GM12874 (cell line): ENCODE measurements around the gene DDX41.

Experiments
- CTCF ChIP-seq: IDR thresholded peaks from 2 replicates; pipeline ENCODE4 v1.5.1; 2011; ENCODE audit warnings: low read depth, mild to moderate bottlenecking, control low read depth, low read length, moderate library complexity; ENCODE audit not compliant: insufficient read depth

Gene DDX41

DNA sequence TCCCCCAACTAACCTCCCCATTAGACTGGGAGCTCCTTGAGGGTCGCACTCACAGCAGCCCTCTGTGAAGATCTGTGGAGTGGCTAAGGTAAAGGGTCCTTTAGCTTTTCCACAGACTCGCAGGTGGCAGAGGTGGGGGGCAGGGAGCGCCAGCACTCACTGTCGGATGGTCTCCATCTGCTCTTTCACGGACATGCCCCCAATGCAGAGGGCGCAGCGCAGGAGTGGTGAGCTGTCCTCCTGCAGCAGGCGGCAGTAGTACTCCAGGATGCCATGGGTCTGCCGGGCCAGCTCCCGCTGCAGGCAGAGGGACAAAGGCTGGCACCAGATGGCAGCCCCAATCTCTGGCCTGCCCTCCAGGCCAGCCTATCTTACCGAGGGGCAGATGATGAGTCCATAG, 2.2 kb downstream of the DDX41 start:
- TF ChIP-seq CTCF = no peak

DNA sequence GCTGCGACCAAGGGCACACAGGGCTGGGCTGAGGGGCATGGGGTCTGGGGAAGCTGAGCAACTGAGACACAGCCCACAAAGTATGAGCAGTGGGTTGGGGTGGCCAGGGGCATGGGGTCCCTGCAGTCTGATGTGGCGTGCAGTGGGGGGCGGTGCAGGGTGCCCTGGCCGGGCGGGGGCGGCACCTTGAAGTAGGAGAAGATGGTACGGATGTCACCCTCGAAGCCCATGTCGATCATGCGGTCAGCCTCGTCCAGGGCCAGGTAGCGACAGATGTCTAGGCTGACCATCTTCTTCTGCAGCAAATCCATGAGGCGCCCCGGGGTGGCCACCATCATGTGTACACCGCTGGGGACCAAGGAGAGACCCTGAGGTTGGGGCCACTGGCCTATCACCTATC, 3.3 kb downstream of the DDX41 start:
- TF ChIP-seq CTCF = no peak

GRCh38 chr5:177512736-177513380, 3.9 kb downstream of the DDX41 start:
- no peak for TF ChIP-seq CTCF

DNA sequence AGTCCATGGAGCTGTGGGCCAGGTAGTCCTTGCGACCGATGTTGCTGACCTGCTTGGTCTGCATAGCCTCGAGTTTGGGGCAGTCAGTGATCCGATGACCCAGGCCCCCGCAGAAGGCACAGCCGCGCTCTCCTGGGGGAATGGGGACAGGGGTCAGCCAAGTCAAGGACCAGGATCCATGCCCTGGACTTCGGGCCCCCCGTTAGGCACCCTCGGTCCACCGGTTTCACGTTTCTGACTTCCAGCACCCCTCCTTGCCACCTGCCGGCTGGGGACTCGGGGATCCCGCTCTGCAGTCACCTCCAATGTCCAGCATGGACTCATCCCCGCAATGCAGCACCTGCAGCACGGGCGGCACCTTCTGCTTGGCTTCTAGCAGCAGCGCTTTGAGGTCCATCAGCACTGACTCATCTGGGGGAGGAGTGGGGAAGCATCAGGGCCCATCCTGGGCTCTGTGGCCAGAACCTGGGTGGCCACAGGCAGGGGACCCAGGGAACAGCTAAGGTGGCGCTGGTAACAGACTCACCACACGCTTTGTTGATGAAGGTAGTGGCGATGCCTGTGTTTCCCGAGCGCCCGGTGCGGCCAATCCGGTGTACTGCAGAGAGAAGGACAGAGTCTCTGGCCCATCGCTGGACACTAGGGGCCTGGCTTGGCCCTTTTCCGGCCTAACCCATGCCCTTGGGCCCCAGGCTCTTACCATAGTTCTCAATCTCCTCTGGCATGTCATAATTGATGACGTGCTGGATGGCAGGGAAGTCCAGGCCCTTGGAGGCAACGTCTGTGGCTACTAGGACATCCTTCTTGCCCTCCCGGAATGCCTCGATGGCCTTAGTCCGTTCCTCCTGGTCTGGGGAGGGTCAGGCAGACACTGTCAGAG, 4.7 kb downstream of the DDX41 start:
- TF ChIP-seq CTCF = no peak

GRCh38 chr5:177511181-177511580, 5.6 kb downstream of the DDX41 start:
- no peak for TF ChIP-seq CTCF

- TF ChIP-seq CTCF = no peak
Observed at GRCh38 chr5:177510567-177511053, 6.2 kb downstream of the DDX41 start.

- no peak for TF ChIP-seq CTCF
Observed at GRCh38 chr5:177509991-177510566, 6.7 kb downstream of the DDX41 start.
